Fibroblast of the aortic adventitia (primary cell): Measurements from ENCODE around the gene LRRIQ3. TPM values are rescaled to one million over a fixed set of nuclear protein-coding genes. Genes with fewer than 3 reads are reported as not detected.

Source experiments
- DNase-seq: peaks from one replicate; pipeline ENCODE4 v3.0.0-alpha.2; 2010; ENCODE audit warnings: low read depth
- H3K4me3 ChIP-seq: 2 replicates; pipeline ENCODE4 v1.5.1; 2011; ENCODE audit warnings: low read depth, mild to moderate bottlenecking, control low read depth, low read length, moderate library complexity
- CTCF ChIP-seq: IDR thresholded peaks from 2 replicates; pipeline ENCODE4 v1.5.1; 2011; ENCODE audit warnings: mild to moderate bottlenecking, low read length, control low read depth, inconsistent platforms; ENCODE audit not compliant: insufficient read depth
- total RNA-seq: library from RNA; depleted of rRNA; stranded (reverse); fragments of >200 nt; gene quantifications from 2 replicates; pipeline ENCODE4 v1.2.3, GENCODE V29; 2012; ENCODE audit warnings: low replicate concordance

The LRRIQ3 gene
- total RNA-seq, 1 donor: 1.4 TPM

DNA sequence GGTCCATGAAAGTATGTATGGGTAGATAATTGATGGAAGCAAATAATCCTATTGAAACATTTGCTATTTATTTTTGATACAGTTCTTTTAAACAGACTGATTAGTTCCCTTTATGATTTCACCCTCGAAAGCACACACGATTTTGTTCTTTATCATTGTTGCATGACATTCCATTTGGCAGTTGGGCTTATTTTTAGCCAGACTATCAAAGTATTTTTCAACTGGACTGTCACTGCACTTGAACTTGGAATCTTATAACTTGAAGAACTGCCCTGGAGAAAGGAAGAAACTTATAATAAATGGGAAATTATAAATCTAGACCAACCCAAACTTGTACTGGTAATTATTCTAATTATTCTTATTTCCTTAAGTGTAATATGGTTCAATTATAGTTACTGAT lies 37.2 kb upstream of the LRRIQ3 start, which contains the start of gene TNNI3K:
TSS of gene TNNI3K (plus strand) at position 235 of the 400 bp plus-strand sequence. CDS start at position 300, 65 bp downstream.
- no peak for DNase-seq
- no peak within 1 kb of the TSS for H3K4me3 ChIP-seq
- TF ChIP-seq CTCF: no peak

DNA sequence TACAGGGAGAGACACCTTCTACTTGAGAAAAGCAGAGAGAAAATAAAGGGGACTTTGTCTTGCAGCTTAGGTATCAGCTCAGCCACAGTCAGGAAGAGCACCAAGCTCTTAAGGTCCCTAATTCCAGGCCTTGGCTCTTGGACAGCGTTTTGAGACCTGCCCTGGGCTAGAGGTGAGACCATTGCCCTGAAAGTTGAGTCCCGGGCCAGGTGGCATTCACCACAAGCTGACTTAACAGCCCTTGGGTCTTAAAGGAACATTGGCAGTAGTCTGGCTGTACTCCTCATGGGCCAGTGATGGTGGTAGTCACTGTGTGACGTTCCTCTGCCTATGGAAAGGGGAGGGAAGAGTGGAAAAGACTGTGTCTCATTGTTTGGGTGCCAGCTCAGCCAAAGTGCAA lies 25.5 kb upstream of the LRRIQ3 start:
- no peak overlapping the region for H3K4me3 ChIP-seq
- no peak for TF ChIP-seq CTCF
- no peak for DNase-seq

GRCh38 chr1:74222701-74223100 lies 24.7 kb upstream of the LRRIQ3 start:
- no peak for TF ChIP-seq CTCF
- DNase-seq: peak; percentile 5
- H3K4me3 ChIP-seq: no peak overlapping the region

- no peak overlapping the region for H3K4me3 ChIP-seq
- no peak for DNase-seq
- no peak for TF ChIP-seq CTCF
Observed at GRCh38 chr1:74215229-74215628, 17.3 kb upstream of the LRRIQ3 start.

- no peak for TF ChIP-seq CTCF
- peak; percentile 29 for DNase-seq
Observed at GRCh38 chr1:74205266-74205665, 7.3 kb upstream of the LRRIQ3 start.

DNA sequence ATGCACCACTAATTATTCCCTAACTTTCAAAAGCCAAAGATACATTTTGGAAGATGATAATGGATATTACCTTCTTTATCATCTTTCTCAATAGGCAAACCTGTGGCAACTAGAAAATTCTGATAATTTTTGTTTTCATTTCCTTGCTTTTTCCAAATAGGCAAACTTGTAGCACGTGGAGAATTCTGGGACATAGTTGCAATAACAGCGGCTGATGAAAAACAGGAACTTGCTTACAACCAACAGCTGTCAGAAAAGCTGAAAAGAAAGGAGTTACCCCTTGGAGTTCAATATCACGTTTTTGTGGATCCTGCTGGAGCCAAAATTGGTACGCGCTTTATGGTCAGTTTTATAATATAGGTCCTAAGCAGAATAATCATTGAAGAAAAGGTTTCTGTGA lies 1.5 kb upstream of the LRRIQ3 start:
- no peak overlapping the region for H3K4me3 ChIP-seq
- no peak for TF ChIP-seq CTCF
- DNase-seq: no peak

More at GRCh38 chr1:74205266-74205665, 7.3 kb upstream of the LRRIQ3 start:
- no peak overlapping the region for H3K4me3 ChIP-seq

DNA sequence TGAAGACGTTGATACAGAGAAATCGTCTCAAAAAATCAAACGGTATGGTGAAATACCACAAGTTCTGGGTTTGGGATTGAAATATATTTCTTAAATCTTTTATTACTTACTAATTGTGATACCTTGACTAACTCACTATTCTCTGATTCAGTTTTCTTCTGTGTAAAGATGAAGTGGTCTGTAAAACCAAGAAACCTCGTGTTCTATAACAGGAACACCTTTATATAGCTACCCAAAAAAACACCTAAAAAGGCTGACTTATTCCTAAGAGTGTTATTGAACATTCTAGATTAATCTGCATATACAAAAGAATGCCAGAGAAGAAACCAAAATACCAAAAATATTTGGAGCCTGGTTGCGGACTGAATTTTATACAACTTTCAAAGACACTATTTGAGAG lies 721 bp downstream of the LRRIQ3 start:
- no peak for TF ChIP-seq CTCF
- peak overlapping the region; percentile 72 for H3K4me3 ChIP-seq
- DNase-seq: no peak
